Left lung (tissue), 10 donors: ENCODE results near the gene TRPM8. TPM values are rescaled to one million over a fixed set of nuclear protein-coding genes. Genes with fewer than 3 reads are reported as not detected.

Experiments
- ATAC-seq: fragments of 200-7000 bp; cut with Tn5 transposase; one replicate; pipeline ENCODE4 v1.9.1; 2020; ENCODE audit warnings: moderate library complexity
- DNase-seq, 4 donors: peaks; one replicate each; pipeline ENCODE4 v3.0.0-alpha.2; 2013 to 2020
- H3K27ac ChIP-seq, 2 donors: fragments of 200-600 bp; sonication (generic) in 1 of 2; one replicate each; pipeline versions ENCODE4 v1.5.0 to v1.8.0; 2020 to 2021
- H3K27me3 ChIP-seq, 2 donors: fragments of 200-600 bp; sonication (generic) in 1 of 2; one replicate each; pipeline versions ENCODE4 v1.5.0 to v1.8.0; 2020 to 2021
- H3K36me3 ChIP-seq, 2 donors: fragments of 200-600 bp; sonication (generic) in 1 of 2; one replicate each; pipeline versions ENCODE4 v1.5.0 to v1.8.0; 2020 to 2021
- H3K4me1 ChIP-seq, 2 donors: fragments of 200-600 bp; one replicate each; pipeline ENCODE4 v1.8.0; 2021
- H3K4me3 ChIP-seq, 2 donors: fragments of 200-600 bp; sonication (generic) in 1 of 2; one replicate each; pipeline versions ENCODE4 v1.5.0 to v1.8.0; 2020 to 2021; ENCODE audit warnings: mild to moderate bottlenecking in 1 of 2
- H3K9me3 ChIP-seq, 2 donors: fragments of 200-600 bp; sonication (generic) in 1 of 2; one replicate each; pipeline versions ENCODE4 v1.5.0 to v1.8.0; 2020 to 2021
- CTCF ChIP-seq, 2 donors: fragments of 200-600 bp; sonication (generic) in 1 of 2; IDR thresholded peaks; one replicate each; pipeline versions ENCODE4 v1.5.0 to v1.8.0; 2021; ENCODE audit warnings: antibody characterized with exemption in 2 of 2
- intact Hi-C, 2 donors: fragments of 100-400 bp; cut with DNase I; formaldehyde crosslinking; loops; one replicate each; pipeline versions ENCODE4 v1.11.2 to v1.14.2; 2022
- polyA plus RNA-seq, 6 donors: library from polyadenylated mRNA; unstranded; fragments of 120-200 nt; gene quantifications; one replicate each; pipeline ENCODE4 v1.2.1, GENCODE V29; 2013; ENCODE audit not compliant: insufficient read length in 6 of 6
- total RNA-seq, 2 donors: library from RNA; stranded (reverse); fragmentation: NEBNext Ultra II Directional; extraction: Animal tissue kit (Norgen Biotek cat#: 25700); gene quantifications; one replicate each; pipeline ENCODE4 v1.2.1, GENCODE V29; 2021
- donor health status: DM: no; HTN: yes; CAD: no.
- donor health status: DM: no; HTN: no; CAD: no.

Gene TRPM8
- total and polyA plus RNA-seq, 8 donors, result 0.14 to 0.40 (median 0.16) TPM; not detected in 3

- no peaks in the 10 kb centered on the region for H3K36me3 ChIP-seq
- ATAC-seq (no peak), DNase-seq (no peak)
- intact Hi-C loops, result no loop called here
- no peaks in the 10 kb centered on the region for H3K4me1 ChIP-seq
- no peak for TF ChIP-seq CTCF (IDR thresholded peaks at IDR 0.05)
- no peak overlapping the region for H3K4me3 ChIP-seq
- no peak overlapping the region for H3K27ac ChIP-seq
- no peaks in the 10 kb centered on the region for H3K27me3 ChIP-seq
- H3K9me3 ChIP-seq, result no peaks in the 10 kb centered on the region
Measured at GRCh38 chr2:234061624-234062257, 144.6 kb downstream of the TRPM8 start.

- no peaks in the 10 kb centered on the region for H3K27me3 ChIP-seq
- TF ChIP-seq CTCF (IDR thresholded peaks at IDR 0.05), result no peak
- no peak overlapping the region for H3K27ac ChIP-seq
- H3K4me3 ChIP-seq, result no peak overlapping the region
- peaks cover 0 to 3% of the 10 kb centered on the region in 2 donors for H3K9me3 ChIP-seq
- no peaks in the 10 kb centered on the region for H3K4me1 ChIP-seq
- ATAC-seq (no peak), DNase-seq (no peak)
- H3K36me3 ChIP-seq, result no peaks in the 10 kb centered on the region
- intact Hi-C loops, result no loop called here
Measured at GRCh38 chr2:234066587-234066986, 149.4 kb downstream of the TRPM8 start.

Other genes with a start within 250 kb of the TRPM8 start
- not detected for gene UGT1A9, start 245.5 kb upstream of the TRPM8 start, total RNA-seq
- not detected for gene UGT1A9, start 245.5 kb upstream of the TRPM8 start, polyA plus RNA-seq
- gene UGT1A7, start 235.5 kb upstream of the TRPM8 start, total RNA-seq, result not detected
- not detected for gene UGT1A7, start 235.5 kb upstream of the TRPM8 start, polyA plus RNA-seq
- 1 to 10 TPM in 1 of 2 donors, not detected in 1; 1.7 TPM for gene UGT1A6, start 224.5 kb upstream of the TRPM8 start, total RNA-seq
- gene UGT1A6, start 224.5 kb upstream of the TRPM8 start, polyA plus RNA-seq, result under 1 TPM in 4 of 6 donors, not detected in 2; 0.10 to 0.18 (median 0.13) TPM
- gene UGT1A5, start 204.5 kb upstream of the TRPM8 start, total RNA-seq, result under 1 TPM in 1 of 2 donors, not detected in 1; 0.10 TPM
- gene UGT1A5, start 204.5 kb upstream of the TRPM8 start, polyA plus RNA-seq, result not detected
- gene UGT1A4, start 198.6 kb upstream of the TRPM8 start, total RNA-seq, result not detected
- gene UGT1A4, start 198.6 kb upstream of the TRPM8 start, polyA plus RNA-seq, result not detected
- not detected for gene UGT1A3, start 188.3 kb upstream of the TRPM8 start, total RNA-seq
- gene UGT1A3, start 188.3 kb upstream of the TRPM8 start, polyA plus RNA-seq, result not detected
- gene UGT1A1, start 157.1 kb upstream of the TRPM8 start, total RNA-seq, result under 1 TPM in 1 of 2 donors, not detected in 1; 0.24 TPM
- gene UGT1A1, start 157.1 kb upstream of the TRPM8 start, polyA plus RNA-seq, result under 1 TPM; 0.04 to 0.20 (median 0.13) TPM
- under 1 TPM in 1 of 2 donors, not detected in 1; 0.32 TPM for gene MROH2A, start 139.0 kb upstream of the TRPM8 start, total RNA-seq
- under 1 TPM; 0.27 to 0.77 (median 0.66) TPM for gene MROH2A, start 139.0 kb upstream of the TRPM8 start, polyA plus RNA-seq
- gene HJURP, start 62.8 kb upstream of the TRPM8 start, total RNA-seq, result 1 to 10 TPM; 1.8 to 7.1 TPM
- gene HJURP, start 62.8 kb upstream of the TRPM8 start, polyA plus RNA-seq, result 10 to 100 TPM; 16.1 to 38.8 (median 23.7) TPM
- not detected for gene SPP2, start 133.3 kb downstream of the TRPM8 start, total RNA-seq
- gene SPP2, start 133.3 kb downstream of the TRPM8 start, polyA plus RNA-seq, result not detected